HG02588 (cell line): ENCODE measurements around the gene DLG2.
"Not testable (repeated sequence)": the region's sequence is repeated elsewhere in the genome, so short reads cannot be mapped to it uniquely, and the experiment has no call there.

Experiments used
- ATAC-seq: cut with Tn5 transposase; IDR thresholded peaks from one replicate; pipeline ENCODE4 v1.9.1; 2021; ENCODE audit warnings: mild to moderate bottlenecking, moderate library complexity; ENCODE audit not compliant: unreplicated experiment

Gene DLG2

DNA sequence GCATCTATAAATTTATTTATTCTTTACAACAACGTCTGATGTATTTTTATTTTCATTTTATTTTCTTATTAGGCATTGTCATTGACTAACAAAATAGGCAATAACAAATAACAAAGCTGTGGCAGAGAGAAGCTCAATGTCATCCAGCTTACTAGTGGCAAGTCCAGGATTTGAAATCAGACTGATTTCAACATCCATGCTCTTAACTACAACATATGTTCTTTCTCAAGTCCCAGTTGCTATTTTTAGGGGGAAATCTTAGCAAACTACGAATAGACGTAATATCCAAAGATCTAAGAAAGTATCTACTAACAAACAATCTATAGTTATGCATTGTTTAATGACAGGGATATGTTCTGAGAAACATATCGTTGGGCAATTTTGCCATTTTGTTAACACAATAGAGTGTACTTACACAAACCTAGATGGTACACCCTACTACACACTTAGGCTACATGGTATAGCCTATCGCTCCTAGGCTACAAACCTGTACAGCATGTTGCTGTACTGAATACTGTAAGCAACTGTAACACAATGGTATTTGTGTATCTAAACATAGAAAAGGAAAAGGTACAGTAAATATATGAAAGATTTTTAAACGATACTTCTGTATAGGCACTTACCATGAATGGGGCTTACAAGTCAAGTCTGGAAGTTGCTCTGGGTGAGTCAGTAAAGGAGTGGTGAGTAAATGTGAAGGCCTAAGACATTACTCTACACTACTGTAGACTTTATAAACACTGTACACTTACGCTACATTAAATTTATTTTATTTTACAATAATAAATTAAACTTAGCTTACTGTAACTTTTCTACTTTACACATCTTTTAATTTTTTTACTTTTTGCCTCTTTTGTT lies 151.3 kb downstream of the DLG2 start:
- ATAC-seq, result no peak

- no peak for ATAC-seq
These were observed 154.2 kb downstream of the DLG2 start for GRCh38 chr11:85472953-85473352.

GRCh38 chr11:85464283-85464682 lies 162.9 kb downstream of the DLG2 start:
- ATAC-seq, result no peak

- no peak for ATAC-seq
These were observed 167.8 kb downstream of the DLG2 start for GRCh38 chr11:85459304-85459703.

DNA sequence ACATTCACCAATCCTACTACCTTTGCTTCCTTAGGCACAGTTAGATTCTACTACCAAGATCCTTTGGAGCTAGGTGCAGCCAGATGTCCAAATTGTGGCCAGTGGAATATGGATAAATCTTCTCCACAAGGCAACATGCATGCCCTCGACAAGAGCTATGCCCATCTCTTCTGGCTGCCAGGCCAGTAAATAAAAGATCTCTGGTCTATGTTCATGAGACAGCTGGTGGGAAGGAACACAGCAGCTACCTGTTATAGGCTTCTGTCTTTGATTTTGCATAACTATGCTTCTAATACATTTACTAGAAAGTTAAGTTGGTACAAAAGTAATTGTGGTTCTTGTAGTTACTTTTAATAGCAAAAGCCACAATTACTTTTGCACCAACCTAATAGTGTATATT lies 182.7 kb downstream of the DLG2 start:
- ATAC-seq, result no peak

DNA sequence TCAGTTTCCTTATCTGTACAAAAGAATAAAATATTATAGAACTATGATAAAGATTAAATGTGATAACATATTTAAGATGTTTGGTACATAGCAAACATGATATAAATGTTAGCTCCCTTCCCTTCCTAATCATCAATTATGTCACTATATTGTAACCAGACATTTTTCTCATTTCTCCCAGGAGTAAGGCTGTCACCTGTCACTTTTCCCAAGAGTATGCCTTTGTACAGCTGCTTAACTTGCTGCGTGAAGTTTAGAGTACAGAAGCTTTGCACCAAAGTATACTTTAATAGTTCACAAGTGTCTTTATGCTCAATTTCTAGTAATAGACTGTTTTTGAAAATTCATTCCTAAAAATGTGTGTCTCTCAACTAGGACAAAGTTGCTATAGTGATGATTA lies 186.9 kb downstream of the DLG2 start:
- no peak for ATAC-seq

- ATAC-seq, result no peak
These were observed 188.8 kb downstream of the DLG2 start for GRCh38 chr11:85438328-85438727.

GRCh38 chr11:85431319-85431718 lies 195.8 kb downstream of the DLG2 start:
- no peak for ATAC-seq

DNA sequence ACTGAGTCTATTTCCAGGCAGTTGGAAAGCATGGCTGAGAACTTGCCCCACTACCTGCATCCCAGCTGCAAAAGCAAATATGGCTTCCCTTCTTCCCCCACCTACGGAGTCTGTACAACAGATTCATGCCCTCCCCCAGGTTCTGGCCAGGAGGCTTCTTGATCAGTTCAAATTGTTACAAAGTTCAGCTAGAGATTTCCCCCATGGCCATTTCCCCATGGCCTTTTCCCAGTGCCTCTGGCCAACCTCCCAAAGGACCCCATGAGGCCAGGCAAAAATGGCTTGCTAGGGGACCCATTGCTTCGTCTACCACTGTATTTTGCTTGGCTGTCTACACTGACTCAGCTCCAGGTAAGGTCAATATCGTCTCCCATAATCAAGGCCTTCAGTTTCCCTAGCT lies 203.3 kb downstream of the DLG2 start:
- ATAC-seq, result no peak

DNA sequence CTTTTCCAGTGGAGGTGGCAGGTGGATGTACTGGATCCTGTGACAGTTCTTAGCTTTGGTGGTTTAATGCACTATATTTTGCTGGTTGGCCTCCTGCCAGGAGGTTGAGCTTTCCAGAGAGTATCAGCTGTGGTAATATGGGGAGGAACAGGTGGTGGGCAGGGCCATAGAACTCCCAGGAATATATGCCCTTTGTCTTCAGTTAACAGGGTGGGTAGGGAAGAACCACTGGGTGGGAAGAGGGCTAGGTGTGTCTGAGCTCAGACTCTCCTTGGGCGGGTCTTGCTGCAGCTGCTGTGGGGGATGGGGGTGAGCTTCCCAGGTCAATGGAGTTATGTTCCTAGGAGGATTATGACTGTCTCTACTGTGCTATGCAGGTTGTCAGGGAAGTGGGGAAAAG lies 203.8 kb downstream of the DLG2 start:
- ATAC-seq, result no peak

DNA sequence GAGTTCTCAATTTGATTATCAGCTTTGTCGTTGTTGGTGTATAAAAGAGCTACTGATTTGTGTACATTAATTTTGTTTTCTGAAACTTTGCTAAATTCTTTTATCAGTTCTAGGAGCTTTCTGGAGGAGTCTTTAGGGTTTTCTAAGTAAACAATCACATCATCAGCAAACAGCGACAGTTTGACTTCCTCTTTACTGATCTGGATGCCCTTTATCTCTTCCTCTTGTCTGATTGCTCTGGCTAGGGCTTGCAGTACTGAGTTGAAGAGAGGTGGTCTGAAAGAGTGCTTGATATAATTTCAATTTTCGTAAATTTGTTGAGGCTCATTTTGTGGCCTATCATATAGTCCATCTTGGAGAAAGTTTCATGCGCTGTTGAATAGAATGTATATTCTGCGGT lies 213.0 kb downstream of the DLG2 start:
- no peak for ATAC-seq

- ATAC-seq, result no peak
These were observed 219.5 kb downstream of the DLG2 start for GRCh38 chr11:85407648-85408047.

- no peak for ATAC-seq
These were observed 220.3 kb downstream of the DLG2 start for GRCh38 chr11:85406841-85407240.

- no peak for ATAC-seq
These were observed 220.8 kb downstream of the DLG2 start for GRCh38 chr11:85406316-85406715.

GRCh38 chr11:85395515-85396055 lies 231.6 kb downstream of the DLG2 start:
- ATAC-seq, result not testable (repeated sequence)

- ATAC-seq, result no peak
These were observed 232.9 kb downstream of the DLG2 start for GRCh38 chr11:85394283-85394682.

- ATAC-seq, result no peak
These were observed 236.0 kb downstream of the DLG2 start for GRCh38 chr11:85391141-85391540.

DNA sequence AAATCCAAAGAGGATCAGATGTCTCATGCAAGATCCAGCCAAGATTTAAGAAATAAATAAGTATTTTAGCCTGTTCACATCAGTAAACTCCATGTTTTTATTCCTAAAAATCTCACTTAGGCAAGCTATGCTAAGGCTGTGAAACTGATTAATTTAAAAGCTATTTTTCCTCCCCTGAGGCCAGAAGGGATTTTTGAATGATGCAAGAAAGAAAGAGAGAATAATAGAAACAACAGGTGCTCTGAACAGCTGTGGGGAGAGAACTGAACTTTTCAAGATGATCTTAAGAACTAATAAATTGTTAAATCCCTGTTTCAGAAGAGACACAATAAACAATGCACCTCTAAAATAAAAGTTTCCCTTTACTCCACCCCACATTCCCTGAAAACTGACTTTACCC lies 241.6 kb downstream of the DLG2 start:
- ATAC-seq, result no peak

DNA sequence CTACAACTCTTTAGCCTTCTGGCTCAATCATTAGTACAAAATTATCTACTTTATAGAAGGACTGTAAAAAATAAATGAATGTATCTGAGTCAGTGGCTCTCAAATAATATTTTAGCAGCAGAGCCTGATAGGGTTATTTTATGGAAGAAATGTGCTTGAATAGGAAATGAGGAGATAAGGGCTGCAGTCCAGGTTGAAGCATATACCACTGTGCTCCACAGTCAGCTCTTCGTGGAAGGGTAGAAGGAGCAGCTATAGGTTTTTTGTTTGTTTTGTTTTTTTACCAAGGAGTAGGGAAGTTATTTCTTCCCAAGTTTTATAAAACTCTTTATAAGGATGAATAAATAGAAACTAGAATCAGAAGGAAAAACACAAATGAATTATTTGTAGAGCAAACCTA lies 242.0 kb downstream of the DLG2 start:
- ATAC-seq, result no peak

GRCh38 chr11:85379066-85379465 lies 248.1 kb downstream of the DLG2 start:
- no peak for ATAC-seq

DNA sequence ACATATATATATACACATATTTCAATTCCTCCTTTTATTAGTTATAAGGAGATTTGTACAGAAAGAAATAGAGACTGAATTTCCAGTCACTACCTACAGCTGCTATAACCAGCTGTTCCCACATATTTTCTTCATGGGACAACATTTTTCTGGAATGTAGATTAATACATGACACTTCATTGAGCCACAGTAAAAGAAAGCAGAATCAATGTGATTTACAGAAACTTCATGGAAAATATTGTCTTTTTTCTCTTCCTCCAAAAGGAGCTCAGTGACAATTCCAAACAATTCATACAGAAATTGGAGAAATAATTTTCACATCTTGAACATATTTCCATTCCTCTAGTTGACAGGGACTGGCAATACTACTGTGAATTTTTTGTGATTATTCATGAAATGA lies 249.2 kb downstream of the DLG2 start:
- no peak for ATAC-seq

DNA sequence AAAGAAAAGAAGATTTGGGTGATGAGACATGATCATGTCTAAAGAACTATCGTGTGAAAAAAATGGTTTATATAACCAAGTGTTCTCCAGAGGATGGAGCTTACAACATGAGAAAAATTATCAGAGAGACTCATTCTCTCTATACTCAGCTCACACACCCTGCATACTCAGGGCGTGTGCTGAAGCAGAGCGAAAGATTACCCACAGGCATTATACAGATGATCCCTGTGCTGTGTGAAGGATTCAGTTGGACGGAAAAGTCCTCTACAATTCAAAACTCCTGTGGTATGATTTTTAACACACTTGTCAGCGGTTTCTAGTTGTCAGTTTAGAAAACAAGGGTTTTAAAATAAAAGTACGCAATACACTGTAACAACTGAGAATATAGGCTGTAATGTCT lies 267.3 kb downstream of the DLG2 start:
- ATAC-seq, result no peak

- no peak for ATAC-seq
These were observed 271.2 kb downstream of the DLG2 start for GRCh38 chr11:85355921-85356320.
